Smooth muscle cell (in vitro differentiated cells): ENCODE results near the gene SST. TPM values are rescaled to one million over a fixed set of nuclear protein-coding genes. Genes with fewer than 3 reads are reported as not detected.
A peak's percentile ranks its signal among the peaks of the same experiment; 100 is the strongest.
"Not testable (repeated sequence)": the region's sequence is repeated elsewhere in the genome, so short reads cannot be mapped to it uniquely, and the experiment has no call there.

Experiments
- DNase-seq: peaks from one replicate; lab custom pipeline; 2025; ENCODE audit not compliant: unreplicated experiment; lab: John Stamatoyannopoulos, UW
- H2AFZ ChIP-seq: fragments of 200-600 bp; sonication (generic); 2 replicates; pipeline ENCODE4 v1.6.0; 2016; ENCODE audit warnings: antibody characterized with exemption, low read depth, mild to moderate bottlenecking
- H3F3A ChIP-seq: fragments of 200-600 bp; sonication (generic); 2 replicates; pipeline ENCODE4 v1.6.0; 2017; ENCODE audit warnings: antibody characterized with exemption, low read depth
- H3K27ac ChIP-seq: fragments of 200-600 bp; sonication (generic); 2 replicates; pipeline ENCODE4 v1.5.1; 2016; ENCODE audit warnings: low read depth, mild to moderate bottlenecking
- H3K27me3 ChIP-seq: fragments of 200-600 bp; sonication (generic); 2 replicates; pipeline ENCODE4 v1.6.1; 2016; ENCODE audit warnings: low read depth, mild to moderate bottlenecking
- H3K36me3 ChIP-seq: fragments of 200-600 bp; sonication (generic); 2 replicates; pipeline ENCODE4 v1.5.1; 2016; ENCODE audit warnings: low read depth
- H3K4me1 ChIP-seq: fragments of 200-600 bp; sonication (generic); 2 replicates; pipeline ENCODE4 v1.5.1; 2016; ENCODE audit warnings: low read depth
- H3K4me2 ChIP-seq: fragments of 200-600 bp; sonication (generic); 2 replicates; pipeline ENCODE4 v1.6.0; 2016; ENCODE audit warnings: mild to moderate bottlenecking
- H3K4me3 ChIP-seq: fragments of 200-600 bp; sonication (generic); 2 replicates; pipeline ENCODE4 v1.5.1; 2016; ENCODE audit warnings: mild to moderate bottlenecking
- H3K79me2 ChIP-seq: fragments of 200-600 bp; sonication (generic); 2 replicates; pipeline ENCODE4 v1.6.0; 2016; ENCODE audit warnings: low read depth, mild to moderate bottlenecking
- H3K9ac ChIP-seq: fragments of 200-600 bp; sonication (generic); 2 replicates; pipeline ENCODE4 v1.6.0; 2016; ENCODE audit warnings: low read depth
- H3K9me3 ChIP-seq: fragments of 200-600 bp; sonication (generic); replicated peaks from 2 replicates; pipeline ENCODE4 v1.5.1; 2016; ENCODE audit warnings: low read depth
- H4K20me1 ChIP-seq: fragments of 200-600 bp; sonication (generic); 2 replicates; pipeline ENCODE4 v1.6.0; 2016; ENCODE audit warnings: low read depth
- CTCF ChIP-seq: fragments of 200-600 bp; sonication (generic); IDR thresholded peaks from 2 replicates; pipeline ENCODE4 v1.5.1; 2017; ENCODE audit warnings: borderline replicate concordance, mild to moderate bottlenecking, antibody characterized with exemption; ENCODE audit not compliant: insufficient read depth, poor library complexity, severe bottlenecking
- WGBS: methylation state at CpG from one replicate; pipeline ENCODE4 v1.1.7; 2016; ENCODE audit warnings: low lambda C conversion rate; 5-methylcytosine and 5-hydroxymethylcytosine counted together
- polyA plus RNA-seq: library from polyadenylated mRNA; unstranded; fragments of >200 nt; fragmentation: Nextera tagmentation; extraction: Ambion mirVana; gene quantifications from 2 replicates; pipeline ENCODE4 v1.2.1, GENCODE V29; 2016
- total RNA-seq: library from RNA; depleted of rRNA; stranded (reverse); fragments of >200 nt; gene quantifications from 2 replicates; pipeline ENCODE4 v1.2.3, GENCODE V29; 2014

SST gene
- total and polyA plus RNA-seq, 2 experiments from 2014 or later: not detected

DNA sequence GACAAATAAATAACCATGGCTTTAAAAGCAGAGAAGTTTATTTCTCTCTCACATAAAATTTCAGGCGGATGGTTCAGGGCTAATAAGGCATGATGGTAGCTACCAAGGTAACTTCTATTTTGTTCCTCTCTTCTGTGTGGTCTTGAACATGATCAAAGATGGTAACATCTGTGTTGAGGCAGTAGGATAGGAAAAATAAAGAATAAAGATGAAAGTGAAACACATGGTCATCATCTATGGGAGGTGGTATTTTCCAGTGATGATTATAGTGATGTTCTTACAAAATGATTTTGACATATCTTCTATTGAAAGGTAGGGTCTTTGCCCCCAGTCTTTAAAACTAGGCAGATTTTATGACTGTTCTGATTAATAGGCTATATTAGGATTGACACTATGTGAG is 14.2 kb upstream of the SST start:
- Histone ChIP-seq H3K27me3 (no peaks in the 10 kb centered on the region), H4K20me1 (no peaks in the 10 kb centered on the region), H3K79me2 (no peaks in the 10 kb centered on the region), H3K9ac (no peak overlapping the region), H3F3A (peaks cover 4% of the 10 kb centered on the region), H3K27ac (no peak overlapping the region), H3K36me3 (no peaks in the 10 kb centered on the region), H3K4me2 (no peak overlapping the region), H3K9me3 (no peaks in the 10 kb centered on the region), H3K4me3 (no peak overlapping the region), H2AFZ (no peak overlapping the region), H3K4me1 (no peaks in the 10 kb centered on the region)
- no peak for DNase-seq
- 97% methylated on average over 1 of the region's 1 CpG for WGBS
- TF ChIP-seq CTCF: no peak

DNA sequence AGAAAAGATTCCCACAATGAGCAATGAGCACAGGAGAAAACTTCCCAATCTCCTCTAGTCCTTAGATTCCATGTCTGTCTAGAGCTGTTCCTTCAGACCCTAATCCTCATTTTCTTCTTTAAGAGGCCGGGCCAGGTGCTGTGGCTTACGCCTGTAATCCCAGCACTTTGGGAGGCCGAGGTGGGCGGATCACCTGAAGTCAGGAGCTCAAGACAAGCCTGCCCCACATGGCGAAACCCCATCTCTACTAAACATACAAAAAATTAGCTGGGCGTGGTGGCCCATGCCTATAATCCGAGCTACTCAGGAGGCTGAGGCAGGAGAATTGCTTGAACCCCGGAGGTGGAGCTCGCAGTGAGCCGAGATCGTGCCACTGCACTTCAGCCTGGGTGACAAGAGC is 11.6 kb upstream of the SST start:
- not testable (repeated sequence) for H4K20me1 ChIP-seq, DNase-seq, H3K9ac ChIP-seq, H3K4me2 ChIP-seq, H3K27me3 ChIP-seq, H3K27ac ChIP-seq, H3K79me2 ChIP-seq, H3K36me3 ChIP-seq, H3F3A ChIP-seq, H3K4me1 ChIP-seq, H3K9me3 ChIP-seq, H2AFZ ChIP-seq, H3K4me3 ChIP-seq
- whole genome bisulfite sequencing: 89% methylated on average over 11 of the region's 11 CpGs

DNA sequence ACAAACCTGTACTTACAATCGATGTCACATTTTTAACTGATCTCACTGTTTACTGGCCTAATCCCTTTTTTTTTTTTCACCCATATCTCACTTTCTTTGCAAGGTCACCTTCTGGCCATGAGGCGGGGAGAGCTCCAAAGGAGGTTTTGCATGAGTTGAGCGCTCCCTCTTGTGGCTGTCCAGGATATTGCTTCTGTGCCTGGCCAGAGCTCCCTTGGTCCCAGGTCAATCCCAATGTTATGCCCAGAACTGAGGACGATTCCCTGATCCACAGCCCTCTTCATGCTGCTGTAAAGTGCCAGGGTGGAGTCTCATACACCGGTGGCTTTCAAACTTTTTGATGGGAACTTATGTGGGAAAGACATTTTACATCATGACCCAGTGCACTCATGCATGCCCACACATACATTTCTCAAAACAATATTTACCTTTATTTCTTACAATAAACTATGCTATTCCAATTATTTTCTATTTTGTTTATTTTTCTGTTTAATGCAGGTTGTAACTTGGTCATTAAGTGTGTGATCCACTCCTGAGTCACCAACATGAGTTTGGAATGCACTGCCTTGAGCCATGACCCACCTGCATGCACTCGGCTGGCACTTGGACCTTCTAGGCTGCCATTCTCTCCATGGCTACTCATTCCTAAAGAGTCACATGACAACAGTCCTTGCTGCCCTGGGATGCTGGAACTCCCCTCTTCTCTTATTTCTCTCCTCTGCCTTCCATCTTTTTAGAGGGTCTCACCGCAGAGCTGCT is 9.6 kb upstream of the SST start:
- Histone ChIP-seq H3K9ac (no peak overlapping the region), H3K4me1 (no peaks in the 10 kb centered on the region), H3F3A (peaks cover 4% of the 10 kb centered on the region), H2AFZ (no peak overlapping the region), H3K27me3 (no peaks in the 10 kb centered on the region), H3K4me3 (no peak overlapping the region), H3K36me3 (no peaks in the 10 kb centered on the region), H3K4me2 (no peak overlapping the region), H3K79me2 (no peaks in the 10 kb centered on the region), H3K27ac (no peak overlapping the region), H3K9me3 (no peaks in the 10 kb centered on the region), H4K20me1 (no peaks in the 10 kb centered on the region)
- peak; percentile 43 for DNase-seq
- 34% methylated on average over 7 of the region's 7 CpGs for WGBS
- TF ChIP-seq CTCF: peak; percentile 85

DNA sequence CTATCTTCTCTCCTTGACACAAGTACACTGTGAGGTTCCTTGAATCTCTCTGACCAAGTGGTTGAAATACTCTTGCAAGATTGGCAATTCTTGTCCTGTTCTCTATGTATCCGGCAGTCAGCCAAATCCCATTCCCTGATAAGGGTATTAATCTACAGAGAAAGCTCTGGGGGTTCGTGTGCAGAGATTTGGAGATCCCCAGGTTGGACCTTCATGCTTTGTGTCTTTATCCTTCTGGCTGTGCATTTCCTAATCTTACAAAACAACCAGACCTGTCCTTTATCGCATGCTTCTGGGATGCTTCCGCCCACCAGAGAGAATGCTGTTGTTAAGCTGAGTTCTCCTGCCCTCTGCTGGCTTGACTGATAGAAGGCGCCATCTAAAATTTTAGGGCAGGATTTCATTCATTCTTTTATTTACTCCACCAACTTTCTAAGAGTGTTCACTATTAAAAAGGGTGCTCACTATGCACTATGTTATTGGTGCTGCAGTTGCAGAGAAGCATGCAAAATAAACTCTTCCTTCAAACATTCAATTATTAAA is 8.6 kb upstream of the SST start:
- Histone ChIP-seq H3K4me1 (no peaks in the 10 kb centered on the region), H3F3A (no peaks in the 10 kb centered on the region), H3K27me3 (no peaks in the 10 kb centered on the region), H3K36me3 (no peaks in the 10 kb centered on the region), H3K9ac (no peak overlapping the region), H3K4me2 (peak overlapping the region; percentile 33), H2AFZ (no peak overlapping the region), H3K27ac (no peak overlapping the region), H3K4me3 (no peak overlapping the region), H4K20me1 (no peaks in the 10 kb centered on the region), H3K79me2 (no peaks in the 10 kb centered on the region), H3K9me3 (no peaks in the 10 kb centered on the region)
- 14% methylated on average over 5 of the region's 5 CpGs for WGBS
- no peak for DNase-seq
- TF ChIP-seq CTCF: peak; percentile 79
